ENCODE data around the gene CDH13. TPM values are rescaled to one million over a fixed set of nuclear protein-coding genes. Genes with fewer than 3 reads are reported as not detected.

CDH13 gene
- total RNA-seq, 4 donors from 2014 or later: 3.4 to 14.8 (median 6.5) TPM

DNA sequence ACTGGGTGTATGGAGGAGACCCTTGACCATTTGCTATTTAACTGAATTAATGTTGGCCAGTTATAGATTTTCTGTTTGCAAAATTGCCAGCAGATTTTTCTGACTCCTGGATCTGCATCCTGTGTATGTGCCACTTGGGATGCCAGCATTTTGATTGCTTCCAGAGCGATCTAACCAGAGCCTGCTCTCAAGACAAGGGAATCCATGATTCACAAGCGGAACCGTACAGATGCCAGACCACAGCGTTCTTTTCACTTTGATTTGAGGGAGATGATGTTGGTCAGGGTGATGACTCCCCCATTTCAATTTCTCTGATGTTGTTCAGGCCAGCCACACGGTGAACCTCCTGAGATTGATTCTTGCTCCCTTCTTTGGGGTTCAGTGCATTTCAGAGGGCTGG is 228.7 kb downstream of the CDH13 start:
- Histone ChIP-seq H3K36me3 (no peaks in the 10 kb centered on the region), H3K27me3 (no peaks in the 10 kb centered on the region), H3K9me3 (no peaks in the 10 kb centered on the region), H3K27ac (no peak overlapping the region), H3K4me3 (replicated peaks in 1 of 3) (no peak overlapping the region), H3K4me1 (no peaks in the 10 kb centered on the region)
- 69 to 88% methylated on average over 5 of the region's 5 CpGs for WGBS, 2 donors
- TF ChIP-seq POLR2A (IDR thresholded peaks at IDR 0.05): no peak
- intact Hi-C loops (cut with DNase I): no loop called here
- no peak for DNase-seq

- WGBS, 2 donors: 92 to 94% methylated on average over 6 of the region's 6 CpGs
Measured at GRCh38 chr16:82857693-82858365, 231.1 kb downstream of the CDH13 start.

GRCh38 chr16:82859662-82860061 is 232.9 kb downstream of the CDH13 start:
- 71 to 81% methylated on average over 6 of the region's 6 CpGs for WGBS, 2 donors
- H3K4me3 ChIP-seq (replicated peaks in 1 of 3): no peak overlapping the region
- TF ChIP-seq POLR2A (IDR thresholded peaks at IDR 0.05): no peak
- TF ChIP-seq, protein P1, sequence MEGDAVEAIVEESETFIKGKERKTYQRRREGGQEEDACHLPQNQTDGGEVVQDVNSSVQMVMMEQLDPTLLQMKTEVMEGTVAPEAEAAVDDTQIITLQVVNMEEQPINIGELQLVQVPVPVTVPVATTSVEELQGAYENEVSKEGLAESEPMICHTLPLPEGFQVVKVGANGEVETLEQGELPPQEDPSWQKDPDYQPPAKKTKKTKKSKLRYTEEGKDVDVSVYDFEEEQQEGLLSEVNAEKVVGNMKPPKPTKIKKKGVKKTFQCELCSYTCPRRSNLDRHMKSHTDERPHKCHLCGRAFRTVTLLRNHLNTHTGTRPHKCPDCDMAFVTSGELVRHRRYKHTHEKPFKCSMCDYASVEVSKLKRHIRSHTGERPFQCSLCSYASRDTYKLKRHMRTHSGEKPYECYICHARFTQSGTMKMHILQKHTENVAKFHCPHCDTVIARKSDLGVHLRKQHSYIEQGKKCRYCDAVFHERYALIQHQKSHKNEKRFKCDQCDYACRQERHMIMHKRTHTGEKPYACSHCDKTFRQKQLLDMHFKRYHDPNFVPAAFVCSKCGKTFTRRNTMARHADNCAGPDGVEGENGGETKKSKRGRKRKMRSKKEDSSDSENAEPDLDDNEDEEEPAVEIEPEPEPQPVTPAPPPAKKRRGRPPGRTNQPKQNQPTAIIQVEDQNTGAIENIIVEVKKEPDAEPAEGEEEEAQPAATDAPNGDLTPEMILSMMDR (IDR thresholded peaks at IDR 0.05): no peak
- DNase-seq: no peak
- no peaks in the 10 kb centered on the region for H3K36me3 ChIP-seq
- H3K27ac ChIP-seq: no peak overlapping the region
- H3K27me3 ChIP-seq: no peaks in the 10 kb centered on the region
- H3K4me1 ChIP-seq: no peaks in the 10 kb centered on the region
- intact Hi-C loops (cut with DNase I): no loop called here
- no peaks in the 10 kb centered on the region for H3K9me3 ChIP-seq

More at GRCh38 chr16:82857693-82858365, 231.1 kb downstream of the CDH13 start:
- TF ChIP-seq, protein P1 (IDR thresholded peaks at IDR 0.05): no peak
- TF ChIP-seq POLR2A (IDR thresholded peaks at IDR 0.05): no peak
- Histone ChIP-seq H3K9me3 (no peaks in the 10 kb centered on the region), H3K27ac (no peak overlapping the region), H3K27me3 (no peaks in the 10 kb centered on the region), H3K4me1 (no peaks in the 10 kb centered on the region), H3K4me3 (replicated peaks in 1 of 3) (no peak overlapping the region), H3K36me3 (no peaks in the 10 kb centered on the region)
- DNase-seq: no peak
- intact Hi-C loops (cut with DNase I): no loop called here

GRCh38 chr16:82860071-82860470 is 233.3 kb downstream of the CDH13 start:
- Histone ChIP-seq H3K27me3 (no peaks in the 10 kb centered on the region), H3K36me3 (no peaks in the 10 kb centered on the region), H3K4me3 (replicated peaks in 1 of 3) (no peak overlapping the region), H3K4me1 (no peaks in the 10 kb centered on the region), H3K27ac (no peak overlapping the region), H3K9me3 (no peaks in the 10 kb centered on the region)
- TF ChIP-seq, protein P1 (IDR thresholded peaks at IDR 0.05): no peak
- TF ChIP-seq POLR2A (IDR thresholded peaks at IDR 0.05): no peak
- no peak for DNase-seq
- 92 to 93% methylated on average over 7 of the region's 7 CpGs for WGBS, 2 donors
- intact Hi-C loops (cut with DNase I): no loop called here

DNA sequence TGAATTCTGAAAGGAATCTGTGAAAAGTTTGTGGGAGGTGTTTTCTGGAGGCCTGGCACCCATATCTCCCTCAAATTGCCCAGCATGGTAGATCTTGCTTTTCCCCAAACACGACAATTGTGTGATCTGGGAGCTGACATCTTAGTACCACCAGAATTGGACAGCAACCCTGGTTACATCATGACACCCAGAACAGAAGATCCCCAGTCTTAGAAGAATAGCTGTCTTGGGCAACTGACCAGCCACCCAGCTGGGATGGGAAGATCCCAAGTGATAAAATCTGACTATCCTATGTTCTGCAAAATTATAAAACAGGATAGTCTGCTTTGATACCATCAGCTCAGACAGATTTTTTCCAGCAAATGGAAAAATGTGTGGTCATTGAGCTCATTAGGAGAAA is 235.3 kb downstream of the CDH13 start:
- no peak overlapping the region for H3K27ac ChIP-seq
- no peaks in the 10 kb centered on the region for H3K36me3 ChIP-seq
- DNase-seq: no peak
- H3K9me3 ChIP-seq: no peaks in the 10 kb centered on the region
- no peaks in the 10 kb centered on the region for H3K4me1 ChIP-seq
- intact Hi-C loops (cut with DNase I): no loop called here
- 75 to 83% methylated on average over 1 of the region's 1 CpG for WGBS, 2 donors
- no peaks in the 10 kb centered on the region for H3K27me3 ChIP-seq
- no peak overlapping the region for H3K4me3 ChIP-seq (replicated peaks in 1 of 3)
- TF ChIP-seq, protein P1 (IDR thresholded peaks at IDR 0.05): no peak
- TF ChIP-seq POLR2A (IDR thresholded peaks at IDR 0.05): no peak

All from thyroid gland (tissue), 4 donors.